K562 (cell line): ENCODE results near the gene ZNF71. TPM values are rescaled to one million over a fixed set of nuclear protein-coding genes. Genes with fewer than 3 reads are reported as not detected.

Source experiments
- BACH1 ChIP-seq: fragments of 200-800 bp; sonication (Bioruptor generic); IDR thresholded peaks from 2 replicates; pipeline ENCODE4 v1.6.1; 2016; ENCODE audit warnings: missing genetic modification characterization, missing compliant biosample characterization
- C11orf30 ChIP-seq: fragments of 450-650 bp; IDR thresholded peaks from 2 replicates; pipeline ENCODE4 v1.6.1; 2016; ENCODE audit warnings: low read depth, mild to moderate bottlenecking
- CBX5 ChIP-seq: IDR thresholded peaks from 2 replicates; pipeline ENCODE4 v1.6.1; 2014; ENCODE audit warnings: low read depth, borderline replicate concordance
- ETS2 ChIP-seq: IDR thresholded peaks from 2 replicates; pipeline ENCODE4 v1.6.1; 2016; ENCODE audit warnings: borderline replicate concordance, missing genetic modification characterization, mild to moderate bottlenecking, moderate library complexity, missing compliant biosample characterization; ENCODE audit not compliant: poor library complexity, severe bottlenecking
- HINFP ChIP-seq: fragments of 450-650 bp; conservative IDR thresholded peaks from 2 replicates; pipeline ENCODE4 v1.6.1; 2016; ENCODE audit warnings: missing genetic modification characterization, low read depth, mild to moderate bottlenecking, control low read depth, missing compliant biosample characterization
- NCOA1 ChIP-seq: fragments of 450-650 bp; IDR thresholded peaks from 2 replicates; pipeline ENCODE4 v1.6.1; 2016; ENCODE audit warnings: low read depth
- NRF1 ChIP-seq, 2 experiments: fragments of 450-650 bp; IDR thresholded peaks in 1 of 2; conservative IDR thresholded peaks in 1 of 2; 2 replicates each; pipeline ENCODE4 v1.6.1; 2014; ENCODE audit warnings: mild to moderate bottlenecking in 2 of 2
- SPI1 ChIP-seq: IDR thresholded peaks from 2 replicates; pipeline ENCODE4 v1.6.1; 2011; ENCODE audit warnings: low read depth, low read length, control low read depth, borderline replicate concordance
- ZBTB33 ChIP-seq: sonication (generic); formaldehyde crosslinking; IDR thresholded peaks from 2 replicates; pipeline ENCODE4 v1.8.1; 2023; ENCODE audit warnings: mild to moderate bottlenecking, missing genetic modification reagents
- ZBTB40 ChIP-seq, 2 experiments: fragments of 450-650 bp in 1 of 2; sonication (generic) in 1 of 2; formaldehyde crosslinking in 1 of 2; IDR thresholded peaks; 2 replicates each; pipeline versions ENCODE4 v1.7.1 to v1.9.0; 2016 to 2022; ENCODE audit warnings: inconsistent platforms in 1 of 2, mild to moderate bottlenecking in 1 of 2, missing genetic modification reagents in 1 of 2
- ZNF263 ChIP-seq: sonication (generic); formaldehyde crosslinking; IDR thresholded peaks from 2 replicates; pipeline ENCODE4 v1.8.0; 2022; ENCODE audit warnings: mild to moderate bottlenecking, missing genetic modification reagents, borderline replicate concordance
- polyA plus RNA-seq, 8 experiments: library from polyadenylated mRNA; depleted of rRNA in 4 of 8; stranded (reverse) in 5 of 8; unstranded in 3 of 8; fragments of >200 nt; fragmentation: Nextera tagmentation in 2 of 8; fragmentation: Illumina TruSeq in 1 of 8; extraction: Ambion mirVana in 2 of 8; extraction: Trizol in 1 of 8; gene quantifications; 2 replicates each; pipeline versions ENCODE4 v1.2.1 to v1.2.3, GENCODE V29; 2011 to 2014; ENCODE audit warnings: inconsistent platforms in 1 of 8, missing spikeins in 1 of 8
- total RNA-seq, 7 experiments: library from RNA; depleted of rRNA in 6 of 7; stranded (reverse); fragments of >200 nt in 6 of 7; fragmentation: Illumina TruSeq in 2 of 7; extraction: Trizol in 2 of 7; gene quantifications; 2 replicates each; pipeline versions ENCODE4 v1.2.1 to v1.2.3, GENCODE V29; 2011 to 2021; ENCODE audit warnings: low replicate concordance in 1 of 7
- TF ChIP-seq, protein P1 (sequence below): fragments of 450-650 bp; formaldehyde crosslinking; IDR thresholded peaks from 2 replicates; pipeline ENCODE4 v1.4.0; 2020; ENCODE audit warnings: mild to moderate bottlenecking, moderate library complexity

The ZNF71 gene
- total and polyA plus RNA-seq, 9 of the 15 experiments (the other 6 are each of a cell fraction or from before 2014, with no cell fraction given) = 0.04 to 0.13 (median 0.06) TPM; not detected in 4

GRCh38 chr19:56637976-56638555, 43.0 kb downstream of the ZNF71 start (continued):
- TF ChIP-seq, protein P1, sequence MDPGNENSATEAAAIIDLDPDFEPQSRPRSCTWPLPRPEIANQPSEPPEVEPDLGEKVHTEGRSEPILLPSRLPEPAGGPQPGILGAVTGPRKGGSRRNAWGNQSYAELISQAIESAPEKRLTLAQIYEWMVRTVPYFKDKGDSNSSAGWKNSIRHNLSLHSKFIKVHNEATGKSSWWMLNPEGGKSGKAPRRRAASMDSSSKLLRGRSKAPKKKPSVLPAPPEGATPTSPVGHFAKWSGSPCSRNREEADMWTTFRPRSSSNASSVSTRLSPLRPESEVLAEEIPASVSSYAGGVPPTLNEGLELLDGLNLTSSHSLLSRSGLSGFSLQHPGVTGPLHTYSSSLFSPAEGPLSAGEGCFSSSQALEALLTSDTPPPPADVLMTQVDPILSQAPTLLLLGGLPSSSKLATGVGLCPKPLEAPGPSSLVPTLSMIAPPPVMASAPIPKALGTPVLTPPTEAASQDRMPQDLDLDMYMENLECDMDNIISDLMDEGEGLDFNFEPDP (CRISPR knock-in tag) = no peak
- TF ChIP-seq ZBTB33 (CRISPR knock-in tag) (peak; percentile 70), NCOA1 (peak; percentile 98), ZBTB40 (IDR thresholded peaks at IDR 0.05) (peak; percentile 87), ZBTB40 (CRISPR knock-in tag; IDR thresholded peaks at IDR 0.05) (peak; percentile 31; the same call in 1 of the 2 replicates), NRF1 (conservative IDR thresholded peaks at IDR 0.05 in 1 of 2, IDR thresholded peaks at IDR 0.05 in 1 of 2) (no peak), ZNF263 (CRISPR knock-in tag) (peak; percentile 73; the same call in 1 of the 2 replicates), C11orf30 (no peak), ETS2 (no peak), SPI1 (no peak), CBX5 (no peak), HINFP (tag) (0 out of 2 replicates have a peak, but pooled peaks have one; percentile 22), BACH1 (tag) (no peak)
